ENCODE data around the gene SYTL1.

GRCh38 chr1:27364696-27365371 is 23.0 kb downstream of the SYTL1 start:
- TF ChIP-seq POLR2AphosphoS5 (IDR thresholded peaks at IDR 0.05; ENCODE audit: low read depth, low read length) (no peak), POLR2A (IDR thresholded peaks at IDR 0.05; ENCODE audit: low read depth, low read length) (no peak)
